Gastroesophageal sphincter (tissue), 4 donors: ENCODE data around the gene OR2T35. TPM values are rescaled to one million over a fixed set of nuclear protein-coding genes. Genes with fewer than 3 reads are reported as not detected.
"Not testable (repeated sequence)": the region's sequence is repeated elsewhere in the genome, so short reads cannot be mapped to it uniquely, and the experiment has no call there.

Experiments used
- ATAC-seq: fragments of 150-250 bp; one replicate; pipeline ENCODE4 v1.9.1; 2016; ENCODE audit warnings: mild to moderate bottlenecking, moderate library complexity
- H3K27ac ChIP-seq, 4 donors: fragments of 200-600 bp; sonication (generic) in 3 of 4; 1 replicate in 3 of 4; 2 replicates in 1 of 4; pipeline ENCODE4 v1.5.1; 2016 to 2019
- H3K27me3 ChIP-seq: fragments of 200-600 bp; sonication (generic); one replicate; pipeline ENCODE4 v1.5.1; 2019
- H3K36me3 ChIP-seq, 2 donors: fragments of 200-600 bp; sonication (generic); one replicate each; pipeline ENCODE4 v1.5.1; 2019; ENCODE audit warnings: control low read depth in 1 of 2
- H3K4me1 ChIP-seq, 3 donors: fragments of 200-600 bp; sonication (generic); 1 replicate in 2 of 3; 2 replicates in 1 of 3; pipeline ENCODE4 v1.5.1; 2016 to 2019; ENCODE audit warnings: control low read depth in 2 of 3
- H3K4me3 ChIP-seq, 2 donors: fragments of 200-600 bp; sonication (generic); one replicate each; pipeline ENCODE4 v1.5.1; 2019; ENCODE audit warnings: mild to moderate bottlenecking in 1 of 2, moderate library complexity in 1 of 2
- H3K9me3 ChIP-seq, 3 donors: fragments of 200-600 bp; sonication (generic); one replicate each; pipeline ENCODE4 v1.5.1; 2017 to 2019; ENCODE audit warnings: control low read depth in 2 of 3
- CTCF ChIP-seq, 4 experiments: fragments of 200-600 bp in 2 of 4; fragments of 450-650 bp in 2 of 4; sonication (generic) in 1 of 4; IDR thresholded peaks; one replicate each; pipeline ENCODE4 v1.5.1; 2017 to 2019; ENCODE audit warnings: antibody characterized with exemption in 4 of 4, mild to moderate bottlenecking in 2 of 4, moderate library complexity in 2 of 4
- EP300 ChIP-seq: sonication (generic); formaldehyde crosslinking; IDR thresholded peaks from one replicate; pipeline ENCODE4 v1.6.1; 2017; ENCODE audit warnings: antibody characterized with exemption, mild to moderate bottlenecking
- POLR2A ChIP-seq, 2 donors: fragments of 450-650 bp; IDR thresholded peaks; one replicate each; pipeline ENCODE4 v1.6.1; 2017; ENCODE audit warnings: antibody characterized with exemption in 2 of 2, mild to moderate bottlenecking in 2 of 2, moderate library complexity in 1 of 2
- POLR2AphosphoS5 ChIP-seq: sonication (generic); formaldehyde crosslinking; IDR thresholded peaks from one replicate; pipeline ENCODE4 v1.6.1; 2017; ENCODE audit warnings: antibody characterized with exemption
- WGBS, 2 donors: methylation state at CpG; one replicate each; pipeline ENCODE4 v1.1.5; 2018; ENCODE audit warnings: low coverage in 1 of 2; 5-methylcytosine and 5-hydroxymethylcytosine counted together
- total RNA-seq, 4 donors: library from RNA; depleted of rRNA; stranded (reverse); fragments of >200 nt; gene quantifications; one replicate each; pipeline ENCODE4 v1.1.0, GENCODE V29; 2016

OR2T35 gene
- total RNA-seq = not detected

GRCh38 chr1:248645178-248645577 lies at the start of gene OR2T35:
Gene OR2T35 (minus strand): TSS chr1:248645278. CDS start chr1:248639258, 6,020 bp downstream.
- not testable (repeated sequence) for H3K4me3 ChIP-seq, H3K27ac ChIP-seq, ATAC-seq, H3K27me3 ChIP-seq, H3K9me3 ChIP-seq, H3K36me3 ChIP-seq, H3K4me1 ChIP-seq
- 100% methylated on average over 1 of the region's 3 CpGs; no CpG with 5 or more reads in 1 of the 2 donors for WGBS, 2 donors

- Histone ChIP-seq H3K36me3 (no peaks in the 10 kb centered on the region), H3K9me3 (peaks cover 0 to 22% (median 0%) of the 10 kb centered on the region in 3 donors), H3K4me1 (peaks cover 0 to 11% (median 0%) of the 10 kb centered on the region in 3 donors), H3K27ac (no peak overlapping the region), H3K4me3 (no peak overlapping the region), H3K27me3 (peaks cover 9% of the 10 kb centered on the region)
- WGBS, 2 donors = 87% methylated on average over 6 of the region's 51 CpGs; no CpG with 5 or more reads in 1 of the 2 donors
- no peak for ATAC-seq
- no peak for TF ChIP-seq POLR2AphosphoS5
Observed at GRCh38 chr1:248691567-248692155, 46.6 kb upstream of the OR2T35 start.

GRCh38 chr1:248688527-248689298 lies 43.6 kb upstream of the OR2T35 start:
- no peaks in the 10 kb centered on the region for H3K36me3 ChIP-seq
- H3K27ac ChIP-seq = no peak overlapping the region
- H3K27me3 ChIP-seq = peaks cover 9% of the 10 kb centered on the region
- no peak for TF ChIP-seq POLR2A (IDR thresholded peaks at IDR 0.05)
- peaks cover 0 to 22% (median 0%) of the 10 kb centered on the region in 3 donors for H3K9me3 ChIP-seq
- WGBS, 2 donors = 92 to 97% methylated on average over 4 of the region's 4 CpGs
- ATAC-seq = no peak
- H3K4me1 ChIP-seq = no peaks in the 10 kb centered on the region
- no peak overlapping the region for H3K4me3 ChIP-seq

GRCh38 chr1:248686815-248687214 lies 41.7 kb upstream of the OR2T35 start:
- H3K27ac ChIP-seq = no peak overlapping the region
- WGBS, 2 donors = 32 to 42% methylated on average over 3 of the region's 3 CpGs
- TF ChIP-seq CTCF (IDR thresholded peaks at IDR 0.05) (no peak), POLR2AphosphoS5 (no peak), POLR2A (IDR thresholded peaks at IDR 0.05) (no peak), EP300 (no peak)
- ATAC-seq = no peak
- H3K4me1 ChIP-seq = no peaks in the 10 kb centered on the region
- no peak overlapping the region for H3K4me3 ChIP-seq
- peaks cover 5% of the 10 kb centered on the region for H3K27me3 ChIP-seq
- H3K36me3 ChIP-seq = no peaks in the 10 kb centered on the region
- H3K9me3 ChIP-seq = peaks cover 0 to 17% (median 0%) of the 10 kb centered on the region in 3 donors

GRCh38 chr1:248681651-248682050 lies 36.6 kb upstream of the OR2T35 start:
- H3K4me1 ChIP-seq = no peaks in the 10 kb centered on the region
- no peak overlapping the region for H3K27ac ChIP-seq
- H3K36me3 ChIP-seq = no peaks in the 10 kb centered on the region
- WGBS, 2 donors = 74 to 84% methylated on average over 6 to 8 of the region's 8 CpGs
- TF ChIP-seq EP300 (no peak), CTCF (IDR thresholded peaks at IDR 0.05) (no peak), POLR2AphosphoS5 (no peak), POLR2A (IDR thresholded peaks at IDR 0.05) (no peak)
- H3K9me3 ChIP-seq = no peaks in the 10 kb centered on the region
- peaks cover 10% of the 10 kb centered on the region for H3K27me3 ChIP-seq
- H3K4me3 ChIP-seq = no peak overlapping the region
- no peak for ATAC-seq

- no peaks in the 10 kb centered on the region for H3K9me3 ChIP-seq
- no peak for TF ChIP-seq EP300
- no peak for TF ChIP-seq POLR2A (IDR thresholded peaks at IDR 0.05)
- TF ChIP-seq CTCF (IDR thresholded peaks at IDR 0.05) = no peak
- TF ChIP-seq POLR2AphosphoS5 = no peak
- no peak for ATAC-seq
- no peaks in the 10 kb centered on the region for H3K4me1 ChIP-seq
- no peak overlapping the region for H3K27ac ChIP-seq
- WGBS, 2 donors = 50 to 63% methylated on average over 1 of the region's 1 CpG
- H3K4me3 ChIP-seq = no peak overlapping the region
- H3K27me3 ChIP-seq = peaks cover 10% of the 10 kb centered on the region
- no peaks in the 10 kb centered on the region for H3K36me3 ChIP-seq
Observed at GRCh38 chr1:248670003-248670402, 24.9 kb upstream of the OR2T35 start.

- not testable (repeated sequence) for H3K36me3 ChIP-seq, H3K27me3 ChIP-seq, H3K27ac ChIP-seq, H3K4me3 ChIP-seq, H3K9me3 ChIP-seq, ATAC-seq, H3K4me1 ChIP-seq
- WGBS, 2 donors = 62 to 64% methylated on average over 4 to 5 of the region's 5 CpGs
Observed at GRCh38 chr1:248663453-248664328, 18.6 kb upstream of the OR2T35 start.

- 62% methylated on average over 3 of the region's 6 CpGs; no CpG with 5 or more reads in 1 of the 2 donors for WGBS, 2 donors
- H3K36me3 ChIP-seq, H3K9me3 ChIP-seq, H3K4me1 ChIP-seq, H3K4me3 ChIP-seq, ATAC-seq, H3K27ac ChIP-seq, H3K27me3 ChIP-seq: not testable (repeated sequence)
Observed at GRCh38 chr1:248656797-248657196, 11.7 kb upstream of the OR2T35 start.

GRCh38 chr1:248655354-248655753 lies 10.3 kb upstream of the OR2T35 start, which contains the start of gene OR2T27:
Gene OR2T27 (minus strand): TSS chr1:248655528. CDS start chr1:248650884, 4,644 bp downstream.
- not testable (repeated sequence) for ATAC-seq, H3K27me3 ChIP-seq, H3K9me3 ChIP-seq, H3K36me3 ChIP-seq, H3K4me1 ChIP-seq, H3K4me3 ChIP-seq, H3K27ac ChIP-seq
- WGBS, 2 donors = no CpG with 5 or more reads among the region's 3 CpGs
